GM04503 (cell line): ENCODE results near the gene SH3PXD2A.

Experiments
- DNase-seq: peaks from one replicate; pipeline ENCODE4 v3.0.0-alpha.2; 2012; ENCODE audit warnings: low read depth

Gene SH3PXD2A

DNA sequence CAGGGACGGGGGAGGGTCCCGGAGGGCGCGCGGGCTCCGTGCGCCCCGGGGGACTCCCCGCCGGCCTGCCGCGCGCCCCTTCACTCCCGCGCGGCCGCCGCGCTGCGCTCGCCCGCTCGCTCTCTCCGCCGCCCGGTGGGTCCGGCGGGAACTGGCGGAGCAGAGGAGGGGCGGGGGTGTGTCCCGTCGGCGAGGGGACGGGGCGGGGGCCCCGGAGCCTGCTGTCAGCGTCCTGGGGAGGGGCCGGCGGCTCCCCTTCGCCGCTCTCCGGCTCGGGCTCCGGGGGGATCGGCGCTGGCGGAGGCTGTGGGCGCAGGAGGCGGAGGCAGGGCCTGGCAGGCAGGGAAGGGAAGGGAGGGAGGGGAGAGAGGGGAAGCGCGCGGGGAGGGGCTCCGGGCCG lies at the start of gene SH3PXD2A:
Gene SH3PXD2A, minus strand, starts transcription at position 153 of the 400 bp plus-strand sequence. CDS start 310 bp downstream, outside the sequence.
- no peak for DNase-seq

DNA sequence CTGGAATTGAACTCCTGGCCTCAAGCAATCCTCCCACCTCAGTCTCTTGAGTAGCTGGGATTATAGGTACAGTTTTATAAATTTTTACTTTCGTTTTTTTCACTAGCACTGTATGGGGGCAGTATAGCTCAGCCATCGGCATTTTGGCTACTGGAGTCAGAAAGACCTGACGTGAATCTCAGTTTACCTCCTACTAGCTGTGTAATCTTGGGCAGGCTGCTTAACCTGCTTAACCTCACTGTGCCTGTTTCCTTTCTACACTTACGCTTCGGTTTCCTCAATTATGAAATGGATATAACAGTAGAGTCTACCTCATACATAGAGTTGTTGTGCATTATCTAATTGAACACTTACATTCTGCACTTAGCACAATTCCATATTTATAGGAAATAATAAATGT lies 45.9 kb upstream of the SH3PXD2A start:
- DNase-seq = no peak

DNA sequence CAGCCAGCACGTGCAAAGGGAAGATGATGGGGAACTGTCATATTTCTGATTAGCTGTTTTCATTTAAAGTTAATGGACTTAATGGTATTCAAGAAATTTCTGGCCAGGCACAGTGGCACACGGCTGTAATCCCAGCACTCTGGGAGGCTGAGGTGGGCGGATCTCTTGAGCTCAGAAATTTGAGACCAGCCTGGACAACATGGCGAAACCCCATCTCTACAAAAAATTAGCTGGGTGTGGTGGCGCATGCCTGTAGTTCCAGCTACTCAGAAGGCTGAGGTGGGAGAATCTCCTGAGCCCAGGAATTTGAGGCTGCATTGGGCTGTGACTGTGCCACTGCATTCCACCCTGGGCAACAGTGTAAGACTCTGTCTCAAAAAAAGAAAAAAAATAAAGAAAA lies 43.9 kb upstream of the SH3PXD2A start:
- DNase-seq = no peak

GRCh38 chr10:103897241-103897774 lies 41.9 kb upstream of the SH3PXD2A start:
- no peak for DNase-seq

- DNase-seq = no peak
Observed at GRCh38 chr10:103896225-103896624, 40.8 kb upstream of the SH3PXD2A start.

DNA sequence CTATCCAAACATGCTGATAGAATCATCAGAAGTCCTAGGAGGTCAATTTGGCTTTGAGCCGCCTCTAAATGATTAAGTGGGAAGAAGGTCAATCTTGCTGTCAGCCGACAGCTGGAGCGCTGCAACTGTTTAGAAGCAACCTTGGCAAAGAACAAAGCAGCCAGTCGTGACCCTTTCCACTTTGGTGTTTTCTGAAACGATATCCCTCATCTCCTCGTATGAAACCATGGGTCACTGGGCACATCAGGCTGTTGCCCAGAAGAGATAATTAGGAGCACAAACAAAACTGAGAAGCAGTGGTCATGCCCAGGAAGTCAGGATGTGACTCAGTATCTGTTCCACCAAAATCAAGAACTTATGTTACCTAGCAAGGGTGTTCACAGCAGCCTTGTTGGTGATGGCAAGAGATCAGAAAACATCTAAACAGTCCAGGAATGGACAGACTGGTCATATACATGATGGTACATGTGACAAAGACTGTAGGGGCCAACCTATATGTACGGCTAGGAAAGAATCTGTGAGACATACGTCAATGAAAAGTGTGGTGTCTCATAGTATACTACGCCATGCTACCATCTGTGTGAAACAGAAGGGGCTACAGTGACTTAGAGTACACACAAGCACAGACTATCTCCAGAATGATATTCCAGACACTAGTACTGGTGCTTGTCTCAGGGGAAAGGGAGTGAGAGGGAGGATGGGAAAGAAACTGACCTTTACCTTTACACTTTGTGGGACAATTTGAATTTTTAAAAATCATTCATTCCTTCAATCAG lies 40.2 kb upstream of the SH3PXD2A start:
- DNase-seq = no peak

DNA sequence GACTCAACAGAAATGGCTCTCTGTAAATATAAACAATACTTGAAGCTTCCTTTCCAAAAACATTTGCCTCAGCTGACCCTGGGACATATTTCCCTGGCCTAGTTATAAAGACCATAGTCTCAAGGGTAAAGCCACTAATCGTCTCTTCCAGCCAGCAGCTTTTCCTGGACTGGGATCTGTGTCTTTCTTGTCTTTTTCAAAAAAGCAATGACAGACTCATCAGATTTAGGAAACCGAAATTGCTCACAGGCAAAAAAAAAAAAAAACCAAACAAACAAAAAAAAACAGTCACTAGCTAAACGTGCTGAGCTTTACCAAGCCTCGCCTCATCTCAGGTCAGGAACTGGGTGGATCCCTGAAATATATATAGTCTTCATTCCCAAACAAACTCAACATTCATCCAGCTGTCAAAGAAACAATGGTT lies 39.1 kb upstream of the SH3PXD2A start:
- no peak for DNase-seq

GRCh38 chr10:103893817-103894216 lies 38.4 kb upstream of the SH3PXD2A start:
- no peak for DNase-seq

- no peak for DNase-seq
Observed at GRCh38 chr10:103892181-103892580, 36.8 kb upstream of the SH3PXD2A start.

GRCh38 chr10:103890688-103891087 lies 35.3 kb upstream of the SH3PXD2A start:
- no peak for DNase-seq

DNA sequence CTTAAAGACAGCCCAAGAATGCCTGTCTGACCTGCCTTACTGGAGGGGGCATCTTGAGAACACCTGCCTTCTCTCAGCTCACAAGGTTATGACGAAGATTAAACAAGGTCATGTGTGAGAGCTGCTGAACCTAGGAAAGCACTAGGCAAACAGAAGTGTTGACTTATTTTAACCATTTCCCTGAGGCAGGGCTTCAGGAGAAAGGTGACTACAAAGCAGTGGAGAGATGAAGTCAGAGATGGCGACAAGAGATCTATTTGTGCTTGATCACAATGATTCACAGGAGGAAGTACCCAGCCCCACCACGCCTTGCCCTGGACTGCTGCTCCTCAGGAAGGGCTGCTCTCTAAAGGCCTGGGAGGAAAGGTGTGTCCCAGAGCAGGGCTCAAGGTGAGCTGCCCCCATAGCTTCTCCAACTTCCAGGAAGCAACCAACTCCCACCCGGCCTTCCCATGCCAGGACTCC lies 34.9 kb upstream of the SH3PXD2A start:
- no peak for DNase-seq

DNA sequence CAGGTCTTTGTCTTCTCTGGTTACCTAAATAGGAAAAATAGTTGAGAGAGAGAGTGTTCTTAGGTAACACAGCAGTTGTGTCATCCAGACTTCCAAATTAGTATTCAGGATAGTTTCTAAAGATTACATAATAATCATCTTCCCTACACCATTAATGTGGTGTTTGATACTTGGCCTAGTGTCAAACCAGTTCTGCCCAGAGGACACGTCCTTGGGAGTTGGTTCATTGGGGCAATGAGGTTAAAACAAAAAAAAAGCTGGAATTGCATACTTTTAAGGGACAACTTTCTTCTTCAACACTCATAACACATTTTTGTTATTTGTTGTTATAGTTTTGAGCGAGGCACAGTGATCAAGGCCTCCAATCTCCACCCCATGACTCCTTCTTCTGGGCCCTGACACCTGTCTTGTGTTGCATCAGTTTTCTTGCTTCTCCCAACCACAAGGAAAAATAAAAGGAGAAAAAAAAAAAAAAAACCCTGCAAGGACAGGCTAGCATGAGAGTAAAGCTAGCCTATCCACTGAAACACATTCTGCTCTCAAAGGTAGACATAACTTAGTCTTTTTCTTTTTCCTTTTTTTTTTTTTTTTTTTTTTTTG lies 33.8 kb upstream of the SH3PXD2A start:
- no peak for DNase-seq

DNA sequence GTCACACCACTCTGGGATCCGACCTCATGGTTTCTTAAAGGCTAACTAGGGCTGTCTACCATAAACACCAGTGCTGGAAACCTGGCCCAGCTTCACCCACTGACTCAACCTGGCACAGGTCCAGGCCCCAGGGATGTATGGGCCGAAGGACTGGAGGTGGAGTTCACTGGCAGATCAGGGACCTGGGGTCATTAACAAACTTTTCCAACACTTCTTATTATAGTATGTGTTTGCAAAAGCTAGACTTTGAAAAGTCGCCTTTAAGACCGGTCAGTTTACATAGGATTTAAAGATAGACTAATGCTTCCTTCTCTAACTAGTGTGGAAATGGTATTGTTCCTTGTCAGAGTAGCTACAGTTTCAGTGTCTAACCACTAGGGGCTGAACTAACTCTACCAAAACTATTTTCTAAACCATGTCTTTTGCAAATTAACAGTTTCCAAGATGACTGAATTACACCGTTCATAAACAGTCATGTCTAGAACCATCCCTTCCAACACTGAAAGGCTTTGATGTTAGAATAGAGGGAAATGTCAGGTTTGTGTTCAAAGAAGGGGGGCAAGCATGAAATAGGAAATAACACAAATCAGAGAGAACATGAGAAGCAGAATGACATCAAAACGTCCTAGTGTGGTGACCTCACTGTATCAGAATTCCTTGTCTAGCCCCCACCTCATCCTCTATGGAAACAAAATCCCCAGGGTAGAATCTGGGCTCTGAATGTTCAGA lies 32.9 kb upstream of the SH3PXD2A start:
- no peak for DNase-seq

DNA sequence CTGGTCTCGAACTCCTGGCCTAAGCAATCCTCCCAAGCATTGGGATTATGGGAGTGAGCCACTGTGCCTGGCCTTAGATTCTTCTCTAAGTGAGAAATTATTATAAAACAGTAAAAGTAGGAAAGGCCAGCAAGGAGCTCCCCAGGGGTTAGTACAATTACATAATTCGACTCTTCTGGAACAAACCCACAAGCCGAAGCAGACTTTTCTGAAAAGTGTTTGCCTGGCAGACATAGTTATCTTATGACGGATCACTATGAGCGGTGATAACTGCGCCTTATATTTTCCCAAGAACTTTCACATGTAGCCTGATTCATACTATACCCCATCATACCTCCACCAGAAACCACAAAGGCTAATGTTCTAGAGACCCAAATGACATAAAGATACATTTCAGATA lies 30.2 kb upstream of the SH3PXD2A start:
- no peak for DNase-seq

- DNase-seq = no peak
Observed at GRCh38 chr10:103884681-103885139, 29.3 kb upstream of the SH3PXD2A start.

GRCh38 chr10:103882285-103883007 lies 27.1 kb upstream of the SH3PXD2A start:
- DNase-seq = no peak

DNA sequence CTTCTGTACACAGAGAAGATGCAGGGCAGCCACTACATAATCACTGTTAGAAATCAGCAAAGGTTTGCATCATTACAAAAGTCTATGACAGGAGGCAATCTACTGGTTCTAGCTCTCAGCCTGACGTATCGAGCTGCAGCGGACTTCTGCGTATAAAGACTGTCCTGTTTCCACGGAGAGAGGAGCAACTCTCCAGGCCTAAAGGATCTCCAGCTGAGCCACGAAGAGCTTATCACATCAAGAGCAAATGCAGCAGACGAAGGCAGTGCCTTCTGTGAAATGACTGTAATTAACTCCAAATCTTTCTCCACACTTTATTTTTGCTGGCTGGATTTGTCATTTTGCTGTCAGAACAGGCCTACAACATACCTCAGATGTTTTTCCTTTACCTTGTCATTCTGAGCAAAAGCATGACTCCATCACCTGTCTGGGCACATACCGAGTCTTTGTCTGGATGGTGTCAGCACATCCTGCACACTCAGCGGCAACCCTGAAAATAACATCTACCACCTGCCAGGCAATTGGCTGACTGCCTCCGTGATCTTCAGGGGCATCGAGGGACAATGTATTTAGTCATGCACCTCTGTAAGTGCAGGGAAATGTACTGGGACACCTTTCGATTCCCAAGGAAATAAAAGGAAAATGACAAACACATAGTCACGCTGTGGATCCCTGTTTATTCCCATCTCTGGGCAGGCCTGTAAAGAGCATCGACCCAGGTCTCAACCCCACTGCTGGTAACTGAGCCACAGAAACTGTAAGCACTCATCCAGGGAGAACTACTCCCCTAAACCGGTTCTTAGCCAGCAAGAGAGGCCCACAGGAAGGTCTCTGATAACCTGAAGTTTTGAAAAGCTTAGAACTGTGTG lies 26.3 kb upstream of the SH3PXD2A start:
- DNase-seq = no peak

DNA sequence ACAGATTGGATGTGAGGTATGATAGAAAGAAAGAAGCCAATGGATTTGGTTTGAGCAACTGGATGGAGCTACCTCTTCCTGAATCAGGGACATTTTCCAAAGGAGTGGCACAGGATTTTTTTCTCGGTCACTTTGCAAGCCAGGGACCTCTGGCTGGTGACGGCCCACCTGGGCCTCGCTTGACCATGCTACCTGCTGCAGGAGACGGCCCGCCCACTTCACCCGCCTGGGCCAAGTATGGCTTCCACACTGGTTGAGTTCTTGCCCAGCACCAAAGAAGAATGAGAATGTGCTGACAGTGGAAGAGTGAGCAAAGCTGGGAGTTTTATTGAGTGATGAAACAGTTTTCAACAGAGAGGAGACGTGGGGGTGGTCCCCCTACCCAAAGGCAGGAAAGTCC lies 24.5 kb upstream of the SH3PXD2A start:
- no peak for DNase-seq

- no peak for DNase-seq
Observed at GRCh38 chr10:103879409-103879808, 24.0 kb upstream of the SH3PXD2A start.

DNA sequence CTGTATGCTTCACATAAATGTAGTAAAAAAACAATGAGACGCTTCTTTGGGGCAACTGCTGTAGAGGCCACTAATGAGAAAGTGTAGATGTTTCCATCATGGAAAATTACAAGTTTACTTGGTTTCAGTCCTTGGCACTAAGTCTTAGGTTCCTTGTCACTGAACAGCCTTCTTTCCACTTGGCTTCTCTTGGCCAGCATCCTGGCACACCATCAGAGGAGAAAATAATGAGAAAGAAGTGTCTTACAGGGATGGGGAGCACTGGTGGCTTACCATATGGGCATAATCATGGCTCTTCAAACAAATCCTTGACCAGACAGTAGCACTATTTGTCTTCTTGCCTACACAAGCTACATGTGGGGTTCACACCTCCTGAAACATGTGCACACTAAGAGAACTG lies 22.5 kb upstream of the SH3PXD2A start:
- DNase-seq = no peak

GRCh38 chr10:103876155-103876554 lies 20.8 kb upstream of the SH3PXD2A start:
- DNase-seq = no peak
